Measurements from ENCODE around the gene ABLIM3.

DNA sequence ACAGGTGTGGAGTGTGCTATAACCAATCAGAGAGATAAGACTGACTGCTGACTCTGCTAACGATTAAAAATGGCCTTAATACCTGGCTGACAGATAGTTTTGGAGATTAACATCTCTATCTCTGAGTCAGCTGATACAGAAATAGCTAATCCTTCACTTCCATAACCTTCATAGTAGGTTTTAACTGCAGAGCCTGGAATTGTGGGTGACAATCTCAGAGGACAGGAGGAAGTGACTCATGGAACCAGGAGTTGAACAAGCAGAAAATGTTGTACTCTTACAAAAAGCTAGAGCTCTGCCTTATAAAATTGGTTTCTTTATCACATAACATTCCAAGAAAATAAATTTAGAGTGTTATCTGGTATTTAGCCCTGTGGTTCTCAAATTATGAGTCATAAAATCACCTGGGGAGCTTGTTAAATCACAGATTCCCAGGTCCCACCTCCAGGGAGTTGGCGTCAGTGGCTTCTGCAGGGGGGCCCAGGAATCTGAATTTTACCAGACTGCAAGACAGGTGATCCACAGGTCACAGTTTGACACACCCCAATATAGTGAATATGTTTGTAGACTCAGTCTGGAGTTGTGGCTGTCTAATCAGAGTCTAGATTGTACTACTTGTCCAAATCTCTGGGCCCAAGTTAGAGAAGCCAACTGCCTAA, 86.0 kb downstream of the ABLIM3 start:
- TF ChIP-seq ZFP30 (CRISPR knock-in tag; IDR thresholded peaks at IDR 0.05; ENCODE audit: borderline replicate concordance): no peak
- no peak for TF ChIP-seq ZFX (CRISPR knock-in tag; IDR thresholded peaks at IDR 0.05)
- no peak for TF ChIP-seq EZH2 (IDR thresholded peaks at IDR 0.05; ENCODE audit: borderline replicate concordance, low read depth, low read length)
- TF ChIP-seq TCF7 (IDR thresholded peaks at IDR 0.05; ENCODE audit: borderline replicate concordance): no peak
- no peak for TF ChIP-seq REST (IDR thresholded peaks at IDR 0.05; ENCODE audit: borderline replicate concordance)
- TF ChIP-seq REST (CRISPR knock-in tag; IDR thresholded peaks at IDR 0.05; ENCODE audit: low read depth): no peak
- no peak; the same call in 1 of the 2 replicates for TF ChIP-seq MEF2A (IDR thresholded peaks at IDR 0.05; ENCODE audit: control insufficient read depth, low read depth, low read length)
- no peak for TF ChIP-seq JUN (IDR thresholded peaks at IDR 0.05; ENCODE audit: borderline replicate concordance, low read depth, low read length)
- TF ChIP-seq JUN (CRISPR knock-in tag; IDR thresholded peaks at IDR 0.05; ENCODE audit: borderline replicate concordance): no peak
- no peak for TF ChIP-seq MED1 (CRISPR knock-in tag; IDR thresholded peaks at IDR 0.05; ENCODE audit: borderline replicate concordance)
- TF ChIP-seq CREB1 (IDR thresholded peaks at IDR 0.05): no peak
- no peak for TF ChIP-seq CREB1 (CRISPR knock-in tag; IDR thresholded peaks at IDR 0.05)
- no peak for TF ChIP-seq SIN3B (IDR thresholded peaks at IDR 0.05; ENCODE audit: low read depth)
- TF ChIP-seq, protein P1, sequence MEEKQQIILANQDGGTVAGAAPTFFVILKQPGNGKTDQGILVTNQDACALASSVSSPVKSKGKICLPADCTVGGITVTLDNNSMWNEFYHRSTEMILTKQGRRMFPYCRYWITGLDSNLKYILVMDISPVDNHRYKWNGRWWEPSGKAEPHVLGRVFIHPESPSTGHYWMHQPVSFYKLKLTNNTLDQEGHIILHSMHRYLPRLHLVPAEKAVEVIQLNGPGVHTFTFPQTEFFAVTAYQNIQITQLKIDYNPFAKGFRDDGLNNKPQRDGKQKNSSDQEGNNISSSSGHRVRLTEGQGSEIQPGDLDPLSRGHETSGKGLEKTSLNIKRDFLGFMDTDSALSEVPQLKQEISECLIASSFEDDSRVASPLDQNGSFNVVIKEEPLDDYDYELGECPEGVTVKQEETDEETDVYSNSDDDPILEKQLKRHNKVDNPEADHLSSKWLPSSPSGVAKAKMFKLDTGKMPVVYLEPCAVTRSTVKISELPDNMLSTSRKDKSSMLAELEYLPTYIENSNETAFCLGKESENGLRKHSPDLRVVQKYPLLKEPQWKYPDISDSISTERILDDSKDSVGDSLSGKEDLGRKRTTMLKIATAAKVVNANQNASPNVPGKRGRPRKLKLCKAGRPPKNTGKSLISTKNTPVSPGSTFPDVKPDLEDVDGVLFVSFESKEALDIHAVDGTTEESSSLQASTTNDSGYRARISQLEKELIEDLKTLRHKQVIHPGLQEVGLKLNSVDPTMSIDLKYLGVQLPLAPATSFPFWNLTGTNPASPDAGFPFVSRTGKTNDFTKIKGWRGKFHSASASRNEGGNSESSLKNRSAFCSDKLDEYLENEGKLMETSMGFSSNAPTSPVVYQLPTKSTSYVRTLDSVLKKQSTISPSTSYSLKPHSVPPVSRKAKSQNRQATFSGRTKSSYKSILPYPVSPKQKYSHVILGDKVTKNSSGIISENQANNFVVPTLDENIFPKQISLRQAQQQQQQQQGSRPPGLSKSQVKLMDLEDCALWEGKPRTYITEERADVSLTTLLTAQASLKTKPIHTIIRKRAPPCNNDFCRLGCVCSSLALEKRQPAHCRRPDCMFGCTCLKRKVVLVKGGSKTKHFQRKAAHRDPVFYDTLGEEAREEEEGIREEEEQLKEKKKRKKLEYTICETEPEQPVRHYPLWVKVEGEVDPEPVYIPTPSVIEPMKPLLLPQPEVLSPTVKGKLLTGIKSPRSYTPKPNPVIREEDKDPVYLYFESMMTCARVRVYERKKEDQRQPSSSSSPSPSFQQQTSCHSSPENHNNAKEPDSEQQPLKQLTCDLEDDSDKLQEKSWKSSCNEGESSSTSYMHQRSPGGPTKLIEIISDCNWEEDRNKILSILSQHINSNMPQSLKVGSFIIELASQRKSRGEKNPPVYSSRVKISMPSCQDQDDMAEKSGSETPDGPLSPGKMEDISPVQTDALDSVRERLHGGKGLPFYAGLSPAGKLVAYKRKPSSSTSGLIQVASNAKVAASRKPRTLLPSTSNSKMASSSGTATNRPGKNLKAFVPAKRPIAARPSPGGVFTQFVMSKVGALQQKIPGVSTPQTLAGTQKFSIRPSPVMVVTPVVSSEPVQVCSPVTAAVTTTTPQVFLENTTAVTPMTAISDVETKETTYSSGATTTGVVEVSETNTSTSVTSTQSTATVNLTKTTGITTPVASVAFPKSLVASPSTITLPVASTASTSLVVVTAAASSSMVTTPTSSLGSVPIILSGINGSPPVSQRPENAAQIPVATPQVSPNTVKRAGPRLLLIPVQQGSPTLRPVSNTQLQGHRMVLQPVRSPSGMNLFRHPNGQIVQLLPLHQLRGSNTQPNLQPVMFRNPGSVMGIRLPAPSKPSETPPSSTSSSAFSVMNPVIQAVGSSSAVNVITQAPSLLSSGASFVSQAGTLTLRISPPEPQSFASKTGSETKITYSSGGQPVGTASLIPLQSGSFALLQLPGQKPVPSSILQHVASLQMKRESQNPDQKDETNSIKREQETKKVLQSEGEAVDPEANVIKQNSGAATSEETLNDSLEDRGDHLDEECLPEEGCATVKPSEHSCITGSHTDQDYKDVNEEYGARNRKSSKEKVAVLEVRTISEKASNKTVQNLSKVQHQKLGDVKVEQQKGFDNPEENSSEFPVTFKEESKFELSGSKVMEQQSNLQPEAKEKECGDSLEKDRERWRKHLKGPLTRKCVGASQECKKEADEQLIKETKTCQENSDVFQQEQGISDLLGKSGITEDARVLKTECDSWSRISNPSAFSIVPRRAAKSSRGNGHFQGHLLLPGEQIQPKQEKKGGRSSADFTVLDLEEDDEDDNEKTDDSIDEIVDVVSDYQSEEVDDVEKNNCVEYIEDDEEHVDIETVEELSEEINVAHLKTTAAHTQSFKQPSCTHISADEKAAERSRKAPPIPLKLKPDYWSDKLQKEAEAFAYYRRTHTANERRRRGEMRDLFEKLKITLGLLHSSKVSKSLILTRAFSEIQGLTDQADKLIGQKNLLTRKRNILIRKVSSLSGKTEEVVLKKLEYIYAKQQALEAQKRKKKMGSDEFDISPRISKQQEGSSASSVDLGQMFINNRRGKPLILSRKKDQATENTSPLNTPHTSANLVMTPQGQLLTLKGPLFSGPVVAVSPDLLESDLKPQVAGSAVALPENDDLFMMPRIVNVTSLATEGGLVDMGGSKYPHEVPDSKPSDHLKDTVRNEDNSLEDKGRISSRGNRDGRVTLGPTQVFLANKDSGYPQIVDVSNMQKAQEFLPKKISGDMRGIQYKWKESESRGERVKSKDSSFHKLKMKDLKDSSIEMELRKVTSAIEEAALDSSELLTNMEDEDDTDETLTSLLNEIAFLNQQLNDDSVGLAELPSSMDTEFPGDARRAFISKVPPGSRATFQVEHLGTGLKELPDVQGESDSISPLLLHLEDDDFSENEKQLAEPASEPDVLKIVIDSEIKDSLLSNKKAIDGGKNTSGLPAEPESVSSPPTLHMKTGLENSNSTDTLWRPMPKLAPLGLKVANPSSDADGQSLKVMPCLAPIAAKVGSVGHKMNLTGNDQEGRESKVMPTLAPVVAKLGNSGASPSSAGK (IDR thresholded peaks at IDR 0.05): no peak

Measured in K562 (cell line).